ENCODE results near the gene RGL3.

GRCh38 chr19:11364935-11365334 is 54.2 kb downstream of the RGL3 start:
- TF ChIP-seq CTCF (IDR thresholded peaks at IDR 0.05) (no peak), EZH2phosphoT487 (IDR thresholded peaks at IDR 0.05) (no peak)
